Transverse colon (tissue), 4 donors: ENCODE measurements around the gene HDHD2. TPM values are rescaled to one million over a fixed set of nuclear protein-coding genes. Genes with fewer than 3 reads are reported as not detected.

Experiments
- DNase-seq: peaks from one replicate; pipeline ENCODE4 v3.0.0-alpha.2; 2019
- H3K27ac ChIP-seq, 4 donors: fragments of 200-600 bp; sonication (generic); 2 replicates each; pipeline ENCODE4 v1.5.1; 2016 to 2018; ENCODE audit warnings: inconsistent platforms in 4 of 4
- H3K27me3 ChIP-seq: fragments of 200-600 bp; sonication (generic); 2 replicates; pipeline ENCODE4 v1.5.1; 2017; ENCODE audit warnings: inconsistent platforms
- H3K36me3 ChIP-seq, 4 donors: fragments of 200-600 bp; sonication (generic); 2 replicates each; pipeline ENCODE4 v1.5.1; 2017 to 2019; ENCODE audit warnings: inconsistent platforms in 4 of 4
- H3K4me1 ChIP-seq, 4 donors: fragments of 200-600 bp; sonication (generic); 2 replicates each; pipeline ENCODE4 v1.5.1; 2017 to 2020; ENCODE audit warnings: inconsistent platforms in 4 of 4
- H3K4me3 ChIP-seq, 4 donors: fragments of 200-600 bp; sonication (generic); 1 replicate in 1 of 4; 2 replicates in 3 of 4; pipeline versions ENCODE4 v1.5.1 to v1.6.1; 2017 to 2019; ENCODE audit warnings: inconsistent platforms in 4 of 4
- H3K9me3 ChIP-seq, 2 donors: fragments of 200-600 bp; sonication (generic); 2 replicates each; pipeline ENCODE4 v1.5.1; 2017 to 2019; ENCODE audit warnings: inconsistent platforms in 2 of 2
- CTCF ChIP-seq, 5 experiments: fragments of 200-600 bp in 3 of 5; fragments of 450-650 bp in 2 of 5; sonication (generic) in 3 of 5; IDR thresholded peaks; 1 replicate in 2 of 5; 2 replicates in 3 of 5; pipeline ENCODE4 v1.5.1; 2016 to 2017; ENCODE audit warnings: antibody characterized with exemption in 5 of 5, inconsistent platforms in 3 of 5, mild to moderate bottlenecking in 2 of 5, moderate library complexity in 1 of 5
- EP300 ChIP-seq: sonication (generic); formaldehyde crosslinking; IDR thresholded peaks from one replicate; pipeline ENCODE4 v1.6.1; 2017; ENCODE audit warnings: antibody characterized with exemption, low read depth
- POLR2A ChIP-seq: fragments of 450-650 bp; IDR thresholded peaks from one replicate; pipeline ENCODE4 v1.6.1; 2016; ENCODE audit warnings: antibody characterized with exemption, mild to moderate bottlenecking, moderate library complexity
- POLR2AphosphoS5 ChIP-seq, 3 donors: sonication (generic); formaldehyde crosslinking; IDR thresholded peaks; one replicate each; pipeline ENCODE4 v1.6.1; 2016; ENCODE audit warnings: antibody characterized with exemption in 3 of 3
- WGBS, 2 donors: methylation state at CpG; one replicate each; pipeline ENCODE4 v1.1.5; 2018; ENCODE audit warnings: low coverage in 1 of 2; 5-methylcytosine and 5-hydroxymethylcytosine counted together
- in situ Hi-C, 4 donors: fragments of 200-750 bp; cut with MboI; loops; one replicate each; pipeline versions ENCODE4 v1.15.0 to v1.15.1; 2017; ENCODE audit warnings: low sequenced_read_pairs in 3 of 4, low pct_ligation_motif_present in 1 of 4, low pct_unique_long_range_greater_than_20kb in 1 of 4
- intact Hi-C: fragments of 100-400 bp; cut with DNase I; formaldehyde crosslinking; loops from one replicate; pipeline ENCODE4 v1.15.1; 2023; ENCODE audit warnings: low total_unique reads
- total RNA-seq, 4 donors: library from RNA; depleted of rRNA; stranded (reverse); fragments of >200 nt; gene quantifications; one replicate each; pipeline ENCODE4 v1.1.0, GENCODE V29; 2016

The HDHD2 gene
- total RNA-seq, 4 donors from 2014 or later: 14.2 to 63.3 (median 30.3) TPM

GRCh38 chr18:47077111-47077510 lies 73.2 kb downstream of the HDHD2 start:
- no peak overlapping the region for H3K27ac ChIP-seq
- in situ Hi-C loops: no loop called here
- intact Hi-C loops: no loop called here

GRCh38 chr18:47075098-47075883 lies 75.0 kb downstream of the HDHD2 start:
- peak; percentile 9 for DNase-seq
- H3K36me3 ChIP-seq: no peaks in the 10 kb centered on the region
- 41 to 47% methylated on average over 6 to 13 of the region's 13 CpGs for WGBS, 2 donors
- no peak overlapping the region for H3K4me3 ChIP-seq
- no peaks in the 10 kb centered on the region for H3K4me1 ChIP-seq
- TF ChIP-seq POLR2A (no peak), EP300 (no peak), POLR2AphosphoS5 (IDR thresholded peaks at IDR 0.05) (no peak), CTCF (IDR thresholded peaks at IDR 0.05) (no peak)
- H3K27me3 ChIP-seq: no peaks in the 10 kb centered on the region
- H3K27ac ChIP-seq: no peak overlapping the region
- no peaks in the 10 kb centered on the region for H3K9me3 ChIP-seq
- in situ Hi-C loops (no loop called here), intact Hi-C loops (no loop called here)

More at GRCh38 chr18:47077111-47077510, 73.2 kb downstream of the HDHD2 start:
- H3K36me3 ChIP-seq: no peaks in the 10 kb centered on the region
- no peaks in the 10 kb centered on the region for H3K27me3 ChIP-seq
- TF ChIP-seq POLR2AphosphoS5 (IDR thresholded peaks at IDR 0.05) (no peak), CTCF (IDR thresholded peaks at IDR 0.05) (no peak), EP300 (no peak), POLR2A (no peak)
- H3K4me3 ChIP-seq: no peak overlapping the region
- no peaks in the 10 kb centered on the region for H3K4me1 ChIP-seq
- DNase-seq: no peak
- H3K9me3 ChIP-seq: no peaks in the 10 kb centered on the region
- WGBS, 2 donors: 87 to 89% methylated on average over 3 to 7 of the region's 7 CpGs

- WGBS, 2 donors: 52 to 83% methylated on average over 1 to 3 of the region's 3 CpGs
- in situ Hi-C loops (no loop called here), intact Hi-C loops (no loop called here)
- H3K9me3 ChIP-seq: no peaks in the 10 kb centered on the region
- H3K27me3 ChIP-seq: no peaks in the 10 kb centered on the region
- H3K4me3 ChIP-seq: no peak overlapping the region
- DNase-seq: no peak
- no peaks in the 10 kb centered on the region for H3K36me3 ChIP-seq
- H3K4me1 ChIP-seq: no peaks in the 10 kb centered on the region
- no peak for TF ChIP-seq POLR2AphosphoS5 (IDR thresholded peaks at IDR 0.05)
- TF ChIP-seq CTCF (IDR thresholded peaks at IDR 0.05): no peak
- TF ChIP-seq POLR2A: no peak
- no peak for TF ChIP-seq EP300
- H3K27ac ChIP-seq: no peak overlapping the region
These were observed 82.7 kb downstream of the HDHD2 start for GRCh38 chr18:47067648-47068047.

GRCh38 chr18:47063096-47063495 lies 87.2 kb downstream of the HDHD2 start:
- Histone ChIP-seq H3K9me3 (no peaks in the 10 kb centered on the region), H3K4me3 (no peak overlapping the region), H3K27ac (no peak overlapping the region), H3K4me1 (no peaks in the 10 kb centered on the region), H3K27me3 (no peaks in the 10 kb centered on the region), H3K36me3 (no peaks in the 10 kb centered on the region)
- intact Hi-C loops (no loop called here), in situ Hi-C loops (no loop called here)
- DNase-seq: no peak
- whole genome bisulfite sequencing, 2 donors: 92 to 96% methylated on average over 4 to 8 of the region's 8 CpGs
- TF ChIP-seq POLR2A: no peak
- TF ChIP-seq CTCF (IDR thresholded peaks at IDR 0.05): no peak
- TF ChIP-seq POLR2AphosphoS5 (IDR thresholded peaks at IDR 0.05): no peak
- TF ChIP-seq EP300: no peak
